Prostate gland (tissue), 2 donors: ENCODE results near the gene P2RY12.

Source experiments
- POLR2A ChIP-seq: fragments of 450-650 bp; IDR thresholded peaks from one replicate; pipeline ENCODE4 v1.6.1; 2016; ENCODE audit warnings: antibody characterized with exemption, mild to moderate bottlenecking
- POLR2AphosphoS5 ChIP-seq: sonication (generic); formaldehyde crosslinking; IDR thresholded peaks from one replicate; pipeline ENCODE4 v1.6.1; 2017; ENCODE audit warnings: antibody characterized with exemption
- TF ChIP-seq, protein P1 (sequence below), 4 experiments: fragments of 200-600 bp in 2 of 4; fragments of 450-650 bp in 2 of 4; sonication (generic) in 2 of 4; IDR thresholded peaks; 1 replicate in 3 of 4; 2 replicates in 1 of 4; pipeline ENCODE4 v1.5.1; 2016 to 2019; ENCODE audit warnings: antibody characterized with exemption in 4 of 4, mild to moderate bottlenecking in 2 of 4, moderate library complexity in 2 of 4

GRCh38 chr3:151398895-151399294, 14.3 kb upstream of the P2RY12 start:
- TF ChIP-seq, protein P1, sequence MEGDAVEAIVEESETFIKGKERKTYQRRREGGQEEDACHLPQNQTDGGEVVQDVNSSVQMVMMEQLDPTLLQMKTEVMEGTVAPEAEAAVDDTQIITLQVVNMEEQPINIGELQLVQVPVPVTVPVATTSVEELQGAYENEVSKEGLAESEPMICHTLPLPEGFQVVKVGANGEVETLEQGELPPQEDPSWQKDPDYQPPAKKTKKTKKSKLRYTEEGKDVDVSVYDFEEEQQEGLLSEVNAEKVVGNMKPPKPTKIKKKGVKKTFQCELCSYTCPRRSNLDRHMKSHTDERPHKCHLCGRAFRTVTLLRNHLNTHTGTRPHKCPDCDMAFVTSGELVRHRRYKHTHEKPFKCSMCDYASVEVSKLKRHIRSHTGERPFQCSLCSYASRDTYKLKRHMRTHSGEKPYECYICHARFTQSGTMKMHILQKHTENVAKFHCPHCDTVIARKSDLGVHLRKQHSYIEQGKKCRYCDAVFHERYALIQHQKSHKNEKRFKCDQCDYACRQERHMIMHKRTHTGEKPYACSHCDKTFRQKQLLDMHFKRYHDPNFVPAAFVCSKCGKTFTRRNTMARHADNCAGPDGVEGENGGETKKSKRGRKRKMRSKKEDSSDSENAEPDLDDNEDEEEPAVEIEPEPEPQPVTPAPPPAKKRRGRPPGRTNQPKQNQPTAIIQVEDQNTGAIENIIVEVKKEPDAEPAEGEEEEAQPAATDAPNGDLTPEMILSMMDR (IDR thresholded peaks at IDR 0.05) = no peak
- no peak for TF ChIP-seq POLR2AphosphoS5
- TF ChIP-seq POLR2A = no peak
